Astrocyte of the spinal cord (primary cell): ENCODE results near the gene TMEM212.

ENCODE experiments used
- DNase-seq: peaks from one replicate; pipeline ENCODE4 v3.0.0; 2011; ENCODE audit warnings: low read depth, low spot score
- H3K4me3 ChIP-seq: 2 replicates; pipeline ENCODE4 v1.5.1; 2011; ENCODE audit warnings: low read depth, mild to moderate bottlenecking, low read length, moderate library complexity
- CTCF ChIP-seq: IDR thresholded peaks from 2 replicates; pipeline ENCODE4 v1.5.1; 2012; ENCODE audit warnings: low read depth, mild to moderate bottlenecking, low read length, inconsistent platforms
- in situ Hi-C: cut with HindIII; loops from 2 replicates; pipeline ENCODE4 v1.10.0; 2017; ENCODE audit warnings: low sequenced_read_pairs

TMEM212 gene

DNA sequence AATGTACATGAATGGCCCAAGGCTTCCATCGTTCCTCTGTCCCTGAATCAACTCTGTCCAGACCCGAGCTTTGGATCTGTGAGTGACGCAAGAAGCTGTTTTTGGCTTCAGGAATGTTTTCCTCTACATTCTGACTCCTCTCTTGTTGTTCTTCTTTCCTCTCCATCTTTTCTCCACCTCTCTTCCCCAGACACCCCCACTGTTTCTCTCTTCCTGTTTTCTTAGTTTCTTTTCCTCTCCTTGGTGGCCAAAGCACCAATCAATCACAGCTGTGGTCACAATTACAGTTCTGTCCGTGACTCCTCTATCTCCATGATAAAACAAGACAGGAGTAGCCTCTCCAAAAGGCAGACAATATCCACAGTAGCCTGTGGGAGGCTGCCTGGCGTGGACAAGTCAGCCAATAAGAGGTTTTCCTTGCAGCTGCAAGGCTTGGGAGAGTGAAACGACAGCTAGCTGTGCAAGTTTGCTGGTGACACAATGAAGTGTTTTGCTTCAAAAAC is 4.9 kb upstream of the TMEM212 start:
- TF ChIP-seq CTCF = peak; percentile 8
- in situ Hi-C loops = no loop called here
- H3K4me3 ChIP-seq = peak overlapping the region; percentile 16
- peak; percentile 86 for DNase-seq

- in situ Hi-C loops = no loop called here
- no peak for TF ChIP-seq CTCF
- H3K4me3 ChIP-seq = no peak overlapping the region
- no peak for DNase-seq
These were observed 3.9 kb upstream of the TMEM212 start for GRCh38 chr3:171839270-171839669.

DNA sequence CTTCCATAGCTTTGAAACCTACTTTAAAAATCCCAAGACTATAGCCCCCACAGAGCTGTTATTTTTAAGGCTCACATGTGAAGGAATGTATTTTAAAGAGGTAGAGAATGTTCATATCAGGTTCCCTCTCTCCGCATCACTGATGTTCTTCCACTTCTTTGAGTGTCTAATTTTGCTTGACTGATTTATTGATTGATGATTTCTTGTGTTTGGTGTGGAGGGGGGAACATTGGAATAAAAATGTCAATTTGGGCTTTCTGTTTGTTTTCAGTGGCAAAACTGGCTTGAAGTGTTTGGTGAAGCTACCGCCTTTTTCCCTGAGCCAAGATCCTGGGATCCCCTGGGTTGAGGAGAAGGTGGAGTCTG is 2.7 kb upstream of the TMEM212 start:
- no peak for DNase-seq
- H3K4me3 ChIP-seq = no peak overlapping the region
- no peak for TF ChIP-seq CTCF
- in situ Hi-C loops = no loop called here

DNA sequence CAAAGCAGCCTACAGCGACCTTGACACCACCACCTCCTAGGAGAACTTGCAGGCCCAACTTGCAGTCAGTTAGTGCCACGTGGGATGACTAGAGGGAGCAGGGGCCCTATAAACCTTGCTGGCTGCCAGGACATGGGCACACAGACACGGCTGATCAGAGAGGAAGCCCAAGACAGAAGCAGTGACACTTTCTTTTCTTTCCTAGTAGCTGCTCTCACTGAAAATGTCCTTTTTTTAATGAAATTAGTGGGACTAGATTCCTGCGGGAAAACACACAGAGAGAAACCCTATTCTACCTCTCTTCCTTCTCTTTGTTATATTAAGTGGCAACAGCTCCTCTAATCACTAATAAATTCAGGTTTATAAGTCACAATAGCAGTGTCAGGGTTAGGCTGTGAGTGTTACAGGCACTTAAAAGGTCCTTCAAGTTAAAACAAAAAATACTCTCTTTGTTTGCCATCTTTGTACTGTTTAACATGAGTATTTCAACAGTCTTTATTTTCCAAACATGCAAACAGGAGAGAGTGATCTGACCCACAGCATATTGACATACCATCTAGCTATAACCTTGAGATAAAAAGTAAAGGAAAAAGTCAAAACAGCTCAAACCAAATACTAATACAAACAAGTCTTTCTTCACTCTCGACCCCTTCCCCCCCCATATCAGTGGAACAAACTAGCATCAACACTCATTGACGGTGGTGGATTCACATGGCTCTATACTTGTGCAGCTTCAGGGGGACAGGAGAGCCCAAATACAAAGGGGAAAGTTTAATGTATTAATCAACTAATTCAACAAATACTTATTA is 2.1 kb upstream of the TMEM212 start:
- no peak overlapping the region for H3K4me3 ChIP-seq
- no peak for DNase-seq
- TF ChIP-seq CTCF = no peak
- in situ Hi-C loops = no loop called here

GRCh38 chr3:171841620-171842000 is 1.5 kb upstream of the TMEM212 start:
- no peak for TF ChIP-seq CTCF
- peak; percentile 56 for DNase-seq
- no peak overlapping the region for H3K4me3 ChIP-seq
- in situ Hi-C loops = no loop called here

GRCh38 chr3:171844873-171845272 is 1.7 kb downstream of the TMEM212 start:
- H3K4me3 ChIP-seq = no peak overlapping the region
- in situ Hi-C loops = no loop called here
- no peak for TF ChIP-seq CTCF
- DNase-seq = no peak
